GM21723 (cell line): ENCODE data around the gene DYNC1I1.
A peak's percentile ranks its signal among the peaks of the same experiment; 100 is the strongest.

ENCODE experiments used
- ATAC-seq: cut with Tn5 transposase; IDR thresholded peaks from one replicate; pipeline ENCODE4 v1.9.1; 2021; ENCODE audit warnings: mild to moderate bottlenecking, moderate library complexity; ENCODE audit not compliant: unreplicated experiment

DYNC1I1 gene

DNA sequence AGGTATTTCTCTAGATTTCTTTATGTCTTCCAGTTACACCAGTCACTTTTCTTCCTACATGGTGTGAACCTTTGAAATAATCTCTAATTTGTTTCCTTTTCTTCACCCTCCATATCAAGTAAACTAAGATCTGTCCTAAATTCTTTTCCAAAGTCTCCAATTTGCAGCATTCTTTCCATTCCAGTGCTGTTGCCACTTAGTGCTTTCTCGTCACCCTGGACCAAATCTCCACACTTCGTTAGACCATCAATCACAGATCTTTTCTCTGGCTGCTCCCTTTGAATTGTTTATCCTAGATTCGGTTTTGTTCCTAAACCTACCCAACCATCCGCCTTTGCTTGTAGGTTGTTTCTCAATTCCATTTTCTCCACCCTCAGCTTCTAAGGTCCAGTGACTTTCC, 74.7 kb downstream of the DYNC1I1 start:
- ATAC-seq = no peak

DNA sequence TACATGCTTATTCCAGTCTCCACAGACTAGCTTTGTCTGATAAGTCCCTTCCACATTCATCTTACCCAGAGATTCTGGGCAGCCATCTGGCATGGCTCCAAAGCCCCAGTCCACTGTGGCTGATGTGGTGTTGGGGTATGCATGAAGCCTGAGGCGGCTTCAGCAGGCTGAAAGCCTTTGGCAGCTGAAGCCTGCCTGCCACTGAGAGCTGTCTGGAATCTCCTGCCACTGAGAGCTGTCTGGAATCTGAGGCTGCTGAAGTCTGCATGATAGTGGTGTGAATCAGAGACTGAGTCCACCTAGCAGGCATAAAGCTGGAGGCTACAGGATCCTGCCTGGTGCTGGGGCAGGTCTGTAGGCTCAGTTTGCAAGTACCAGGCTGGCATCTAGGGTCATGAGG, 87.1 kb downstream of the DYNC1I1 start:
- ATAC-seq = no peak

DNA sequence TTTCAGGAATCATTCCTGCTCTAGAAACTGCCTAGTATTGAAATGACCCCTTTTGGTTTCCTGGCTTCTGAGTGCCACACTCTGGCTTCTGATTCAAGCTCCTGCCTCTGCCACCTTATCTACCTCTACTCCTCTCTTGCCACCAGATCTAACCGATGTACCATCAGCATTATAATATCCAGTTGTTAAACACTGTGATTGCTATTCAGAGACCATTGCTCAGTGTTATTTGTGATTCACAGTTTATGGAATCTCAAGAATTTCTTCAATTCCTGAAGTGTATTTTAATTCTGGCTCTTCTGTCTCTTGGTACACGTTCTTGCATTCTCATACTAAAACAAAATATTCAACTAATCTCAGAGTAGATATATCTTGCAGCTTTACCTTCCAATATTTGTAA, 88.7 kb downstream of the DYNC1I1 start:
- no peak for ATAC-seq

DNA sequence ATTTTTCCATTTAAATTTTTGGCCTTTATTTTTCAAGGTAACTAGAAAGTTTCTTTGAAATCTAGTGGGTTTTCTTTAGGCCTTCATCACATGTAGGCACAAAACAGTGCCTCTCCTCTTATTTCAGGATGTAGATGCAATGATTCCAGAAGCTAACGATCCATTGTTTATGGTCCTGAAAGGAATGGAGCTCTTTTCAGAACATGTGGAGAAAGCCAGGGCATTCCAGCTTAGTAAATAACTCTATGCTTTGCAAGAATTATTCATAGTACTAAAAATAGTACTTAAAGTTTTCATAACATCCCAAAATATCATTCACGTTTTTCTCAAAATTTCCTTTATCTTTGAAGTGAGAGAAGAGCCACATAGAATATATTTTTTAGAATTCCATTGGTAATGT, 91.3 kb downstream of the DYNC1I1 start:
- ATAC-seq = no peak

DNA sequence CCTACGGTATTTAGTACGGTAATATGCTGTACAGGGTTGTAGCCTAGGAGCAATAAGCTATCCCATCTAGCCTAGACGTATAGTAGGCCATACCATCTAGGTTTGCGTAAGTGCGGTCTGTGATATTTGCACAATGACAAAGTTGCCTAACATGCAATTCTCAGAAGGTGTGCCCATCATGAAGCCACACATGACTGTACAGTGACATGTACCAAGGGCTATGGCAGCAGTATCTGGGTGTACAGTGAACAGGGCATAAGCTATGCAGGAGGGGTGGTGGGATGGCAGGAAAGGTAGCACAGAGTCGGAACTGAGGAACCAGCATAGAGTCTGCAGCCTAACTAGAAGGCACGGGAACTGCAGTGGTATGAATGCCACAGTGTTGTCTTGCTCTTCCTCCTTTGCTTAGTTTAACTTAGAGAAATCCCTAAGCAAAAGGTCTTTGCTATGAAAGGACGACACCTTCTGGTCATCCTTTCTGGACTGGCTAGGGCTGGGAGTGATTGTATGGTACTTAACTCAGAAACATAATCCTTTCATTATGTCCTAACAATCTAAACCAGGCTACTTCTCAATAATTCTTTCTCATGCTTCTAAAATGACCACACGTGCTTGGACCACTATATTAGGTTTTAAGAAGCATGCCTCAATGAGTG, 93.5 kb downstream of the DYNC1I1 start:
- ATAC-seq = no peak

- peak; percentile 76 for ATAC-seq
These were observed 95.0 kb downstream of the DYNC1I1 start for GRCh38 chr7:95867309-95867708.

DNA sequence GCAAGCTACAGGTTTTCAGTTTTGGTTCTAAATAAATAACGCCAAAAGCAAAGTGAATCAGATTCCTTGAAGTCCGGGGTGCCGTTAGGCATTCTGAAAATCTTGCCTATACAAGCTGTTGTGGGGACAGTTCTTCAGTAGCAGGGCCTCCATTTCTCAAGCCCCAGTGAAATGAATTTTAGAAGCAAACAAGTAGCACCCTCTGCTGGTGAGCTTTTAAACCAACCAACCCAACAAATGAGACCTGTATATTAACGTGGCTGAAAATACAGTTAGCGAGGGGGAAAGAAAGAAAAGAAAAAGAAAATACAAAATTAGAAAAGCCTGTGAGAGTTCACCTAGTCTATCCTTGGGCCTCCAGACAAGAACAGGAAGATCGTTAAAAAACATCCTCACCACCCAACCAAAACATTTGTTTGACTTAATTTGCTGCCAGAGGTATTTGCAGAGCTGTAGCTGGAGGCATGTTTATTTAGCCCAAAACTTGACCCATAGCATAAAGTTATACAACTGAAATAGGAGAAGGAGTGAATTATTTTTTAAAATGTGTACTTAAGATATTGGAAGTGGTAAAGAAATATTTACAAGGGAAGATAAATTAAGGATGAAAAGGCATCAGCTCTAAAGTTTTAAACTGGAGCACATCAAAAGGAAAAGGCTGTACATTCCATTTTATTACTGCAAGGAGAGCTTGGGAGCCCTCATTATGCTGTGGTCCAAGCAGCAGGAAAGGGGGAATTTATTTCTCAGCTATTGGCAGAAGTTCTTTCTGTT, 98.9 kb downstream of the DYNC1I1 start:
- peak; percentile 75 for ATAC-seq

GRCh38 chr7:95871896-95872295, 99.5 kb downstream of the DYNC1I1 start:
- ATAC-seq = no peak

DNA sequence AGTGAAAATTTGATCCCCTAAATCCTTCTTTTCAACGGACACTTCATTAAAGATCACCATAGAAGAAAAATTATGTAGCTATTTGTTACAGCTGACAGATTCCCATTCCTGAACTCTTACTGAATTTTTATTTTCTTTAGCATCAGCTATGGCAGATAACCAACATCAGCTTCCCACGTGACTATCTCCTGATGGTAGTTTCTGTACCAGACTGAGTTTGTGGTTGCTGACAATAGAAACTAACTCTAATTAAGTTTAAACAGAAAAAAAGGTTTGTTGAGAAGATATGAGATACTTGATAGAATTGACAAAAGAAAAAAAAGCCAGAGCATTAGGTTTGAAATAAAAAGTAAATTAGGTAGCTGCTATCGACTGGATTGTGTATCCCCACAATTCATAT, 101.8 kb downstream of the DYNC1I1 start:
- ATAC-seq = no peak

DNA sequence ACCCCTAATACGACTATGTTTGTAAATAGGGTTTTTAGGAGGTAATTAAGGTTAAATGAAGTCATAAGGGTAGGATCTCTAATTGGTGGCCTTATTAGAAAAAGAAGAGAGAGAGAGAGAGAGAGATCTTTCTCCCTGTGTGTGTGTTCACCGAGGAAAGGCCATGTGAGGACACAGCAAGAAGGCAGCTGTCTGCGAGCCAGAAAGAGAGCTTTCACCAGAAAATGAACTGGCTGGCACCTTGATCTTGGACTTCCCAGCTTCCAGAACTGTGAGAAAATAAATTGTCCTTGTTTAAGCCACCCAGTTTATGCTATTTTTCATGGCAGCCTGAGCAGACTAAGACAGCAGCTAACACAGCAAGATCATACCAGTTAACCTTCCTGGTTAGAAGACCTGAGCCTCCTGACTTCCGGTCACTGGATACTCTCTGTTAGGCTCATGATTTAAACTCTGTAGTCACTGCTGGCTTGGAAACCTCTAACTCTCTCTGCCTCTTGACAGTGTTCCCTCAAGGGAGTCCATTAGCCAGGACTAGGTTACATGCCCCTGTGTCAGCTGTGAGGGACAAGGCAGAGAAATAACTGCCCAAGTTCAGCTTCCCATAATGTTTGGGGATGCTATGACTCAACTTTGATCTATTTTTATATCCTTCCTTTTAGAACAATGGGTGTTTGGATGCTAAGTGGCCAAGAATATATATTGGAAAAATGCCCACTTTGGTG, 102.3 kb downstream of the DYNC1I1 start:
- ATAC-seq = no peak

DNA sequence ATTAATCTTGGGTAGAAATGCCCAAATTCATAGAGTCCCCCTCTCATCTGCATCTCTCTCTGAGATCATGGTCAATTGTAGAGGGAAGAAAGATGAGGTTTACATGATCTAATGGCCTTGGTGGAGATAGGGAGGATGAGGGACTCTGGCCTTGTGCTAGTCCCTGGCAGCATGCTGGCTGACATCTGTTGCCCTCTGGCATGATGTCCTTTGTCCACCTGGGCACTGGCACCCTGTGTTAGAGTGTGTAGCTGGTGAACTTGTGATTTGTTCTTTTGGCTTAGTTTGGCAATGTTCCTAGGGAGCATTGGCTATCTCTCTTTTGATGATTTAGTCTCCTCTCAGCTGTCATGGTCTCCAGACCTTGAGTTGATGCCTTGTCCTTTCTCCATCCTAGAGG, 103.2 kb downstream of the DYNC1I1 start:
- no peak for ATAC-seq

- ATAC-seq = no peak
These were observed 106.3 kb downstream of the DYNC1I1 start for GRCh38 chr7:95878677-95879076.

GRCh38 chr7:95881597-95881996, 109.2 kb downstream of the DYNC1I1 start:
- no peak for ATAC-seq

DNA sequence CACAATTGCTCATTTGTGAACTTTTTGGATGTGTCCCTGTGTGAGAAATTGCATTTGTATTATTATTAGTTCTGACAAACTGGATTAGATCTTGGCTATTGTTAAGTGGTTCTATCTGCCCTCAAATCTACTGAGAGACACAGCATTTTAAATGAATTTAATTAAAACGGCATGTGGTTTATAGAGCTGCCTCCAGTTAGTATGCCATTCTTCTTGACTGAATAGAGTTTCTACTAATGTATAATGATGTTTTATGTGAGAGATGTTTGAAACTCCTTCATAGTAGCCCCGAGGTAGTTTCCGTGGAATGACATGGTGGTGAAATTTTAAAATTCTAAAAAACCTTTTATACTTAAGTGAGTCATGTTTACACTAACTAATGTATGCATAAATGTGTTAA, 110.9 kb downstream of the DYNC1I1 start:
- no peak for ATAC-seq

DNA sequence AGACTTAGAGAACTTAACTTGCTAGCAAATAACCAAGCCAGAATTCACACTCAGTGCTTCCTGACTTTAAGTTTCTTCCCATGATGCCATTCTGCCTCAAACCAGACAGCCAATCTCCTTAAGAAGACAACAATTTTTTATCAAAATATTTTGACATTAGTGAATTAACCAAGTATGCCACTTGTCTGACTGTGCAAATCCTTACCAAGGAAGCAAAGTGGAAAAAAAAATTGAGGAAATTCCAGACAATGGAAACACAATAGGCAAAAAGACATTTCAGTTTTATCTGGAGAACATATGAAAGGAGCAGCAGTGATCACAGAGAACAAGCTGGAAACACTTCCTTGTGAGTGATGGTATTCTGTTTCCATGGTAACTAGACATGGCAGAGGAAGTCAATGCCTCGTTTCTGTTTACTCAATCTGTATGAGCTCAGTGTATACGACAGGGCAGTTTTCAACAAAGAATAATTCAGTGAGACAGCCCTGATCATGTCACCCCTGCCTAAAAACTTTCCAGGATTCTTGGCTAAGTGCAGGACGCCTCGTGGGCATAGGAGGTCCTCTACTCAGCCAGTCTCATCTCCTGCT, 114.2 kb downstream of the DYNC1I1 start:
- ATAC-seq = no peak

GRCh38 chr7:95893484-95893883, 121.1 kb downstream of the DYNC1I1 start:
- ATAC-seq = no peak

DNA sequence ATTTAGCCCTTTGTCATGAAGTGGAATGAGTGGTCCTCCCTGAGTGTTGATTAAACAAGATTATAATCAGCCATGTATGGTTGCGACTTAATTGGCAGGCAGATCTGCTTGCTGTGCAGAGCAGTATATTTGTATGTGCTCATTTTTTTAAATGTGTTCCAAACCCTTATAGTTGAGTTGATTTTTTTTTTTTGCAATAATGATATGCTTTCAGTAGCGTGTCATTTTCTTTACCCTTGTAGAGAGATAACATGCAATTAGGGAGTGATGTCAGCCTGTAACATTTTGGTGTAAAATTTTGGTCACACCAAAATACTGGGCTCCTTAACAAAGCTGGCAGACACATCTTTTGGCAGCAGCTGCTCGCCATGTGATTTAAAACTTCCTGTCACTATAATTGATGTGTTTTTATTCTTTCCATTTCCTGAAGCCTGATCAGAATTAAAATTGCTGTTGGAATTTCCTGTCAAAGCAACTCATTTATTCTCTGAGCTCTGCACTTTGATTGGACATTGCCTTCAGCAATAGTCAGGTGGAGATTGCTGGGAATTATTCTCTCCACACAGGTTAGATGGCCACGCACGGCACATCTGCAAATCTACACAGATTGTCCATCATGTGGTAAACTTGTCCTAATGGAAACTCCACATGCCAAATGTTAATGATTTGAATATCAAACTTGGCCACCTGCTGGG, 125.3 kb downstream of the DYNC1I1 start:
- ATAC-seq = no peak

DNA sequence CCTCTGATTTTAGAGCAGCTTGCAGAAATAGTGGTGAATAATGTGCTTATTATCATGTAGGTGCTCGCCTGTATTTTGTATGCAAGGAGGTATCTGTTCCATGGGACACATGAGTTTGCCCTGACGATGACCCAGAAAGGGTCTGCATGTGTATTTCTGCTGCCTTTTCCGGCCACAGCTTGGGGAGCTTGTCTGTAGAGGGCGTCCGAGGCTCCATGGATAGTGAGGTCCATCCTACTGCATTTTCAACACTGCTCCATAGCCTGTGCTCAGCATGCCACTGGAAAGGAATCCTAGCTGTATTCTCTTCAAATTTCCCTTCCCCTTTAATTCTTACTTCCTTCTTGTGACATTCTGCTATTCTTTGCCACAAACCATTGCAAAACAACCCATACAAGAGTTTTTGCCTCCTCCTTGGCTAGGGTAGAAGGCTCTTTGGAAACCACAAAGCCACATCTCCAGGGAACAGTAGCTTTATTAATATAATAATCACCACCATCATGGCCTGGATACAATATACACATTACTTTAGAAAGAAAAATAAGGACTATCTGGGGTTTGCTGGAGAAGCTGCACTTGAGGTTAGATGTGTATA, 127.7 kb downstream of the DYNC1I1 start:
- ATAC-seq = no peak

DNA sequence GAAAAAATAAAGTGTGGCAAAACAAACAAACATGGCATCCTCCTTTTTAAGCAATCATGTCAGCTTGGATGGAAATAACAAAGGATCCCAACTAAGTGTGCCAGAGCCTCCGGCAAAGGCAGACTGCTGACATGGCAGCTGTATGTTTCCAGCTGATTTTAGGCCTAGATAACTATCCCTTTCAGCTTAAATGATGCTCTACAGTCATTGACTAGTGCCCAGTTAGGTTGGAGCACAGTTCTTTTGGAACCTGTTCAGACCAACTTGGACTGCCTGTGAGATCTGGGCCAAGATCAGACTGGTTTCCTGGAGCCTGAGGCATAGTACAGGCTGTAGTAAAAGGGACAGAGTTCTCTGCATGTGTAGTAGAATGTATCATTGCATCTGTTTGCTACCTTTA, 128.7 kb downstream of the DYNC1I1 start:
- no peak for ATAC-seq

DNA sequence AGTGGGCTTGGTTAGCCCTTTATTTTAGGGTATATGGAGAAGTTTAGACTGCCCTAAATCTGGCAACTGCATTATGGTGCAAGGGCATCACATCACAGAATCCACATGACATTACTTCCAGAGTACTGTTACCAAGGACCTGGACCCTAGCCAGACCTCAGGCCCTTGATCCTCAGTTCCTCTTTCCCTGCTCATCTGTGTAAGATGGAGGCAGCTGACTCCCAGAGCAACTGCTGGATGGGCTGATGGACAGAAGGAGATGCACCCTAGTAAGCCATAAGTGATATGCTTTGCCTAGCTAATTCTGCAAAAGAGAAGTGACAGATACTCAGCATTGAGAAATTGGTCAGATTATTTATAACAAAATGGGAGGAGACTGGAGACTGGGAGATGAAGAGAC, 131.7 kb downstream of the DYNC1I1 start:
- no peak for ATAC-seq

GRCh38 chr7:95905167-95905566, 132.8 kb downstream of the DYNC1I1 start:
- ATAC-seq = no peak
